Measurements from ENCODE around the gene LIMK2.
"Not testable (repeated sequence)": the region's sequence is repeated elsewhere in the genome, so short reads cannot be mapped to it uniquely, and the experiment has no call there.

LIMK2 gene

GRCh38 chr22:31211482-31211861 is 626 bp upstream of the LIMK2 start:
- DNase-seq (ENCODE audit: low spot score) = no peak

DNA sequence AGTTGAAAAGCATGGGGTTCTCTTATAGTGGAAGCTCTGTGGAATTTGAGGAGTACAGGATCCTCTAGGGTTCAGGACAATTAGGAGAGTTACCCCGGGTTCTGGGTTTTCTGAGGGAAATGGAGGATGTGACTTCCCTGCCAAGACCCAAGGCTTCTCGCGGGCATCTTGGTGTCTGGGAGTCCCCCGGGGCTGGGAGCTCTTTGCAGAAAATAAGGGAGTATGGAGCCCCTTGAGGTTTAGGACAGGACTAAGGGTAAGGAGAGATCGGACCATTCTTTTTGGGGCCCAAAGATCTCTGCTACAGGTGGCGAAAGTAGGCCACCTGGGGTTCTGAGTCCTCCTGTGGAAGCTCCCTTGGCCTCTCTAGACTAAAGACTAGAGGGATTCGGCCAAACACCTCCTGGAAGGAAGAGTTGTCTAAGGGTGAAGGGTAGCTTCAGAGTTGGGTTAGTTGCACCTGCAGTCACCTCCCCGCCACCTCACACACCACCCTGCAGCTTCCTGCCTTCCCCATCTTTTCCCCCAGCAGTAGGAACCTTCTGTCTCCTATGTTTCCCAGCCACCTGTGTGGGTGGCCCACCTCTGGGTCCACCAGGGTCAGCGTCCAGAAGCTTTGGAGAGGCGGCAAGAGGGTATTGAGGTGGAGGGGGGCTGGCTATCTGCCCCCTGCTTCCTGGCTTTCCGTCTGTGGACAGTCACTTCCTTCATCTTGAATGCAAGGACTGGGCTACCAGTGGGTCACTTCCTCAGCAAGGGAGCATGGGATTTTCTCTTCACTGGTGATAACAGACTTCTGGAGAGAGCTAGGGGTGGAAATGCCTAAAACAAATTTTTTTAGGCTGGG is 908 bp downstream of the LIMK2 start:
- DNase-seq (ENCODE audit: low spot score) = no peak

GRCh38 chr22:31215018-31215535 is 3.0 kb downstream of the LIMK2 start:
- DNase-seq (ENCODE audit: low spot score) = no peak

DNA sequence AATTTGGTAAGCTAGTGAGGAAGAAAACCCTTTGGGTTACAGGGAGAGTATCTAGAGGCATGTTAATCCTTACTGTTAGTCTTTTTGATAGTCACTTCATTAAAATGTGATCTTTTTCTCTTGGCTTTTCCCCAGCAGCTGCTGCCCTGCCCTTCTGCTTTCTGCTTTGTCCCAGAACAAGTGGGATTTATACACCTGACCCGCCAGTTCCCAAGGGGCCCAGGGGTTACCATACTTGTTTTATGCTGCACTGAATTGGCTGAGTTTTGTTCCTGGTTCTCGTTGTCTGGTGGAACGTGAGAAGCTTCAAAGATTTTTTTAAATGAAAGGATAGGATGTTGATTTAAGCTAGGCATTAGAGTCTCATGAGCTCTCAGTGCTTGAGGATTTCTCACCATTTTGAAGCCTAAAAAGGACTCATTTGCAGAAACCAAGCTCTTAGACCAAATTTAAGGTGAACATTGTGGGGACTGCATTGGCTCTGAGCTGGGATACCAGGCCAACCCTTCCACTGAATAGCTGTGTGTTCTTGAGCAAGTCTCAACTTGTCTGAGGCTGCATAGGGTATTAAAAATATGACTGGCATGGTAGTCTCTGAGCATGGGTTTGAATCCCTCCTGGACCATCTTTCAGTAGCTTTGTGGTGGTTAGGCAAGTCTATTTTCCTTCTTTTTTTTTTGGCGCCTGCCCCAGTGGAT is 6.6 kb downstream of the LIMK2 start:
- no peak for DNase-seq (ENCODE audit: low spot score)

- DNase-seq (ENCODE audit: low spot score) = no peak
Measured at GRCh38 chr22:31221084-31221483, 9.0 kb downstream of the LIMK2 start.

DNA sequence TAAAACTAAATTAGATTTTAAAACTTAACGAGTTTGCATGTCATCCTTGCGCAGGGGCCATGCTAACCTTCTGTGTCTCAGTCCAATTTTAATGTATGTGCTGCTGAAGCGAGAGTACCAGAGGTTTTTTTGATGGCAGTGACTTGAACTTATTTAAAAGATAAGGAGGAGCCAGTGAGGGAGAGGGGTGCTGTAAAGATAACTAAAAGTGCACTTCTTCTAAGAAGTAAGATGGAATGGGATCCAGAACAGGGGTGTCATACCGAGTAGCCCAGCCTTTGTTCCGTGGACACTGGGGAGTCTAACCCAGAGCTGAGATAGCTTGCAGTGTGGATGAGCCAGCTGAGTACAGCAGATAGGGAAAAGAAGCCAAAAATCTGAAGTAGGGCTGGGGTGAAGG is 10.6 kb downstream of the LIMK2 start:
- DNase-seq (ENCODE audit: low spot score) = no peak

GRCh38 chr22:31223786-31224191 is 11.7 kb downstream of the LIMK2 start:
- peak; percentile 60 for DNase-seq (ENCODE audit: low spot score)

- DNase-seq (ENCODE audit: low spot score) = not testable (repeated sequence)
Measured at GRCh38 chr22:31224691-31225090, 12.6 kb downstream of the LIMK2 start.

GRCh38 chr22:31227186-31227585 is 15.1 kb downstream of the LIMK2 start:
- DNase-seq (ENCODE audit: low spot score) = no peak

DNA sequence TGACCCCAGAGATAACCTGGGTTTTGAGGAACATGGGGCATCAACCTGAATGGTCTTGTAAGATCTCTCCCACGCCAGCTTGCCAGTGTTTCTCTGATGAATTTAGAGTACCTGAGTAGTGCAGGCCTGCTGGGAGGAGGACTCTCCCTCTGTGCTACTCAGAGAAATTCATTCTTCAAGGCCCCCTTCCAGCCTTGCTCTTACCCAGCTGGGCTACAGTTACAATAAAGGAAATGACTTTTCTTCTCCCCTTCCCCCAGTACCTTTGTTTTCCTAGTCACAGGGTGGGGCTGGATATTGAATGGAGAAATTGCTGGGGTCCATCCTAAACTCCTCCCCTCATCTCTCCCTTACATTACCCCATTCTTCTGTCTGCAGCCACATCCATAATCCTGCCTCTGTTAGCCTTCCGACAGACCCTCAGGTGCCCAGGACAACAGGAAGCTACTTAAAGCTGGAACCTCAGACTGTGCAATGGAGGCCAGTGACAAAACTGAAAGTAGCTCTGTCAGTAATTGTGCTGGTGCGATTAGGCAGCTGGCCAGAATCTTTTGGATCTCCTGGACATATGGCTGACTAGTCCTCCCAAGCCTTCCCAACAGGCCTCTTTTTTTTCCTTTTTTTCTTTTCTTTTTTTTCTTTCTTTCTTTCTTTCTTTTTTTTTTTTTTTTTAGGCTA is 17.4 kb downstream of the LIMK2 start:
- DNase-seq (ENCODE audit: low spot score) = no peak

- DNase-seq (ENCODE audit: low spot score) = no peak
Measured at GRCh38 chr22:31230155-31230870, 18.2 kb downstream of the LIMK2 start.

DNA sequence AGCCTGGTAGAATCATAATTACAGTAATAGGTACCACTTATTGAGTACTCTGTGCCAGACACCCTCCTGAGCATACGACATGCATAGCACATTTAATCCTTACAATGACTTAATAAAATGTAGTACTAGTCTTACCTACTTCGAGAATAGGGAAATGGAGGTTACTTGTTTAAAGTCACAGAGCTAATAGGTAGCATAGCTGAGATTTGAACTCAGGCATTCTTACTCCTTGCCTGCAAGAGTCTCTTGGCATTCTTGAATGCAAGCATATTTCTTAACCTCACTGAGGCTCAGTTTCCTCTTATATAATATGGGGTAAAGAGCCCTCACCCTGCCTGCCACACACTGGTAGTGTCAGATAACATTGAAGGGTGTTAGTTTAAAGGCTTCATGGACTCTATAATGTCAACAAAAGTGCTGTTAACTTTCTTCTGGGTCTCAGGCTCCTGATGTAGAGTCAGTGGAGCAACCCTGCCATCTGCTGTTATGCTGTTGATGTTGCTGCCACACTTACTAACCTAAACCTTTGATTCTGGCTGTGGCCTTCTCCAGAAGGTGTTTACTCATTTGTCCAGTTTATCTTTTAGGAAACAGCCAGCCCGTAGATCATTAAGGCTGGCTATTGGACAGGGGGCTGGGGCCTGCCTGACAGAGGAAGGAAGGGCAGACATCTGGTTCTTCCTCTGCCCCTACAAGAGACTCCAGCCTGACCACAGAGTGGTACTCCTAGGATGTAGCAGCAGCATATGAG is 18.9 kb downstream of the LIMK2 start:
- DNase-seq (ENCODE audit: low spot score) = peak; percentile 63

GRCh38 chr22:31233001-31233400 is 20.9 kb downstream of the LIMK2 start:
- no peak for DNase-seq (ENCODE audit: low spot score)

GRCh38 chr22:31235081-31235480 is 23.0 kb downstream of the LIMK2 start:
- DNase-seq (ENCODE audit: low spot score) = no peak

DNA sequence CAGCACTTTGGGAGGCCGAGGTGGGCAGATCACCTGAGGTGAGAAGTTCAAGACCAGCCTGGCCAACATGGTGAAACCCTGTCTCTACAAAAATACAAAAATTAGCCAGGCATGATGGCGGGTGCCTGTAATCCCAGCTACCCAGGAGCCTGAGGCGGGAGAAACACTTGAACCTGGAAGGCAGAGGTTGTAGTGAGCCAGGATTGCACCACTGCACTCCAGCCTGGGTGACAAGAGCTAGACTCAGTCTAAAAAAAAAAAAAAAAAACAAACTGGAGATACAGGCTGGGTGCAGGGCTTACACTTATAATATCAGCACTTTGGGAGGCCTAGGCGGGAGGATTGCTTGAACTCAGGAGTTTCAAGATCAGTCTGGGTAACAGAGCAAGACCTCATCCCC is 23.9 kb downstream of the LIMK2 start:
- DNase-seq (ENCODE audit: low spot score) = not testable (repeated sequence)

GRCh38 chr22:31238057-31238456 is 26.0 kb downstream of the LIMK2 start:
- no peak for DNase-seq (ENCODE audit: low spot score)

- no peak for DNase-seq (ENCODE audit: low spot score)
Measured at GRCh38 chr22:31239771-31240370, 27.8 kb downstream of the LIMK2 start.

DNA sequence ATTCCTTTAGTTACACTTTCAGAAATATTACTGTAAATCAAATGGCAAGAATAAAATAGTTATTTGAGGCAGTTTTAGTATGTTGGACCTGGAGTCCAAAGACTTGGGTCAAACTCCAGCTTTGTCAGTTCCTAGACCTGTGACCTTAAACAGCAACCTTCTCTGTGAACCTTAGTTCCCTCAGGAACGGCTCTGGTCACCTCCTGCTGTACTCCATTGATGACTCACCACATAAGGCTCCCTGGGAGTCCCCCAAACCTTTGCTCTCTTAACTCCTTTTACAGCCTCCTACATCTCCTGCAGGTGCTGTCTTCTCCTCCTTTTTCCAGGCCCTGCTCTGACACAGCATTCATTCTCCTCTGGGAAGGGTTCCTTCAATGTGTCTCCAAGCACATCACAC is 29.1 kb downstream of the LIMK2 start:
- DNase-seq (ENCODE audit: low spot score) = no peak

- DNase-seq (ENCODE audit: low spot score) = no peak
Measured at GRCh38 chr22:31241936-31242335, 29.8 kb downstream of the LIMK2 start.

DNA sequence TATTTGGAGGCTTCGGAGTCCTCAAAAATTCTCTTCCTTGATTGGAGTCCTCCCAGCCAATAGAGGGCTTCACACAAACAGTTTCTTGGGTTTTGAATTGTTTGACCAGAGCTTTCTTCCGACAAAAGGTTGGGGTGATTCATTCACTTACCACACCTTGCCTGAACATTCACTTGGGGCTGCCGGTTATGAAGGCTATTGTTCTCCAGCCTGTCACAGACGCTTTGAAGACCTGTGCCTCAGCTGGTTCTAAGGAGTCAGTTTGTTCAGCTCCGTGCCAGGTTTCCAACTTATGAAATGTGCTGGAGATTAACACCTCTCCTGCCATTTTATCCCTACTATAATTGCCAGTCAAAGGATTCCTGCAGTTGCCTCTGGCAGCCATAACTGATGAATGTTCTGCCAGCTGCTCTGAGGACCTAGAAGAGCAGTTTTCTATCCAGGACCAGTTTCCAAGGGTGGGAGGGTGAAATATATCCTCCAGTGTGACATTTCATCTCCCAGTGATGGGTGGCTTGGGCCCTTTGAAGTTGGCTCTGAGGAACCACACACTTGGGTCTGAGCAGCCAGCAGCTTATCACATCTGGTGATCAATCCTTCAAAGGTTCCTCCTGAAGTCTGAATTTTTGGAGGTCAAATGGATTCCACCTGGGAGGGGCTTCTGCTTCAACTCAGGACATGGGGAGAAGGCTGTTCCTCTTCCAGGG is 31.4 kb downstream of the LIMK2 start:
- DNase-seq (ENCODE audit: low spot score) = no peak

Measured in globus pallidus (tissue), 1 donor.